IMR-90 (cell line): ENCODE results near the gene STKLD1. TPM values are rescaled to one million over a fixed set of nuclear protein-coding genes. Genes with fewer than 3 reads are reported as not detected.

Experiments
- ATAC-seq: fragments of 200-7000 bp; cut with Tn5 transposase; 2 replicates; pipeline ENCODE4 v1.9.1; 2020; ENCODE audit warnings: low read depth, mild to moderate bottlenecking, moderate library complexity
- BruUV-seq: library from RNA; stranded (reverse); fragments of 400-500 nt; replicated peaks from 2 replicates; lab custom pipeline; 2021; lab: Mats Ljungman, UMichigan
- CTCF ChIA-PET: fragments of 300-600 bp; formaldehyde crosslinking; extraction: SDS; loops from one replicate; lab custom pipeline; 2021; ENCODE audit warnings: antibody characterized with exemption; lab: Yijun Ruan, JAX
- POLR2A ChIA-PET: fragments of 300-600 bp; sonication (Branson Sonifier 250); formaldehyde crosslinking; loops from one replicate; lab custom pipeline; 2022; ENCODE audit warnings: antibody characterized with exemption; ENCODE audit not compliant: unreplicated experiment; lab: Charles Lee
- DNase-seq: peaks from one replicate; pipeline ENCODE4 v3.0.0; 2013
- H2AFZ ChIP-seq: replicated peaks from 2 replicates; pipeline ENCODE3; 2013; ENCODE audit warnings: low read length, mild to moderate bottlenecking; ENCODE audit not compliant: poor library complexity
- H2AK5ac ChIP-seq: 2 replicates; pipeline ENCODE4 v1.6.1; 2013; ENCODE audit warnings: low read depth, low read length, inconsistent platforms
- H2AK9ac ChIP-seq: replicated peaks from 2 replicates; pipeline ENCODE3; 2013; ENCODE audit warnings: mild to moderate bottlenecking, low read depth, low read length, moderate library complexity; ENCODE audit not compliant: poor library complexity
- H2BK120ac ChIP-seq: 2 replicates; pipeline ENCODE4 v1.6.1; 2013; ENCODE audit warnings: low read depth, low read length, inconsistent platforms
- H2BK15ac ChIP-seq: 3 replicates; pipeline ENCODE4 v1.6.1; 2013; ENCODE audit warnings: low read depth, low read length, inconsistent platforms
- H2BK20ac ChIP-seq: 2 replicates; pipeline ENCODE4 v1.6.1; 2013; ENCODE audit warnings: low read depth, mild to moderate bottlenecking, inconsistent platforms, low read length, moderate library complexity
- H2BK5ac ChIP-seq: 2 replicates; pipeline ENCODE4 v1.6.1; 2013; ENCODE audit warnings: mild to moderate bottlenecking, low read depth, low read length, inconsistent platforms; ENCODE audit not compliant: poor library complexity, severe bottlenecking
- H3K14ac ChIP-seq: replicated peaks from 2 replicates; pipeline ENCODE4 v1.6.1; 2013; ENCODE audit warnings: low read depth, low read length, inconsistent platforms
- H3K18ac ChIP-seq: 2 replicates; pipeline ENCODE4 v1.6.1; 2013; ENCODE audit warnings: low read depth, low read length, control low read depth
- H3K23ac ChIP-seq: 2 replicates; pipeline ENCODE4 v1.6.1; 2013; ENCODE audit warnings: low read depth, low read length, inconsistent platforms
- H3K27ac ChIP-seq: 2 replicates; pipeline ENCODE4 v1.5.1; 2013; ENCODE audit warnings: mild to moderate bottlenecking, control low read depth, low read length; ENCODE audit not compliant: insufficient read depth
- H3K27me3 ChIP-seq: 2 replicates; pipeline ENCODE4 v1.6.1; 2013; ENCODE audit warnings: low read length; ENCODE audit not compliant: control insufficient read depth, insufficient read depth
- H3K36me3 ChIP-seq: 2 replicates; pipeline ENCODE4 v1.6.1; 2013; ENCODE audit warnings: low read length, mixed read lengths; ENCODE audit not compliant: control insufficient read depth, insufficient read depth
- H3K4ac ChIP-seq: 2 replicates; pipeline ENCODE4 v1.6.1; 2013; ENCODE audit warnings: low read depth, low read length, inconsistent platforms
- H3K4me1 ChIP-seq: 2 replicates; pipeline ENCODE4 v1.6.1; 2013; ENCODE audit warnings: low read length, mixed read lengths; ENCODE audit not compliant: control insufficient read depth, insufficient read depth
- H3K4me2 ChIP-seq: 2 replicates; pipeline ENCODE4 v1.6.1; 2013; ENCODE audit warnings: low read depth, mild to moderate bottlenecking, control low read depth, low read length, moderate library complexity
- H3K4me3 ChIP-seq: 2 replicates; pipeline ENCODE4 v1.5.1; 2013; ENCODE audit warnings: low read depth, mild to moderate bottlenecking, control low read depth, low read length, moderate library complexity; ENCODE audit not compliant: insufficient read depth
- H3K56ac ChIP-seq: 2 replicates; pipeline ENCODE4 v1.6.1; 2013; ENCODE audit warnings: low read length, inconsistent platforms; ENCODE audit not compliant: insufficient read depth; ENCODE audit errors: extremely low read depth
- H3K79me1 ChIP-seq, 2 experiments: 2 replicates each; pipeline ENCODE4 v1.6.1; 2013; ENCODE audit warnings: low read length in 2 of 2, inconsistent platforms in 1 of 2, low read depth in 1 of 2
- H3K9ac ChIP-seq: 2 replicates; pipeline ENCODE4 v1.6.1; 2013; ENCODE audit warnings: low read depth, low read length, control low read depth
- H3K9me1 ChIP-seq: 2 replicates; pipeline ENCODE4 v1.6.1; 2013; ENCODE audit warnings: low read length, inconsistent platforms; ENCODE audit not compliant: insufficient read depth
- H3K9me3 ChIP-seq: 2 replicates; pipeline ENCODE4 v1.6.1; 2013; ENCODE audit warnings: low read length; ENCODE audit not compliant: control insufficient read depth, insufficient read depth
- H4K20me1 ChIP-seq: 2 replicates; pipeline ENCODE4 v1.6.1; 2013; ENCODE audit warnings: low read length, inconsistent platforms; ENCODE audit not compliant: insufficient read depth
- H4K5ac ChIP-seq: 2 replicates; pipeline ENCODE4 v1.6.1; 2013; ENCODE audit warnings: mild to moderate bottlenecking, low read depth, low read length, control low read depth
- H4K8ac ChIP-seq, 2 experiments: 2 replicates each; pipeline ENCODE4 v1.6.1; 2013; ENCODE audit warnings: low read depth in 2 of 2, low read length in 2 of 2, control low read depth in 1 of 2, inconsistent platforms in 1 of 2
- H4K91ac ChIP-seq: 2 replicates; pipeline ENCODE4 v1.6.1; 2013; ENCODE audit warnings: low read depth, low read length, inconsistent platforms; ENCODE audit not compliant: insufficient read depth
- BHLHE40 ChIP-seq: fragments of 150-350 bp; IDR thresholded peaks from 2 replicates; pipeline ENCODE4 v1.6.1; 2016; ENCODE audit warnings: mild to moderate bottlenecking, low read depth, low read length
- CTCF ChIP-seq: conservative IDR thresholded peaks from 2 replicates; pipeline ENCODE4 v1.5.1; 2012; ENCODE audit warnings: mild to moderate bottlenecking, low read depth, low read length, improper control_type of control experiment
- MXI1 ChIP-seq: IDR thresholded peaks from 2 replicates; pipeline ENCODE4 v1.6.1; 2012; ENCODE audit warnings: low read depth, mild to moderate bottlenecking, low read length, moderate library complexity, borderline replicate concordance
- POLR2A ChIP-seq: IDR thresholded peaks from 2 replicates; pipeline ENCODE4 v1.6.1; 2012; ENCODE audit warnings: mild to moderate bottlenecking, low read depth, low read length
- RCOR1 ChIP-seq: IDR thresholded peaks from 2 replicates; pipeline ENCODE4 v1.6.1; 2012; ENCODE audit warnings: mild to moderate bottlenecking, low read length, improper control_type of control experiment; ENCODE audit not compliant: insufficient replicate concordance
- RFX5 ChIP-seq: IDR thresholded peaks from 2 replicates; pipeline ENCODE4 v1.8.0; 2012; ENCODE audit warnings: low read depth, mild to moderate bottlenecking, low read length, moderate library complexity
- SMC3 ChIP-seq: fragments of 150-350 bp; IDR thresholded peaks from 2 replicates; pipeline ENCODE4 v1.6.1; 2016; ENCODE audit warnings: low read depth, mild to moderate bottlenecking, antibody characterized with exemption, low read length, moderate library complexity
- WGBS, 2 experiments: methylation state at CpG; one replicate each; pipeline versions ENCODE4 v1.1.5 to v1.1.7; 2013; ENCODE audit warnings: missing lambda C conversion rate in 2 of 2; ENCODE audit not compliant: insufficient read length in 1 of 2; ENCODE audit errors: extremely low coverage in 2 of 2; 5-methylcytosine and 5-hydroxymethylcytosine counted together
- dilution Hi-C: fragments of 300-500 bp; cut with HindIII; formaldehyde crosslinking; loops from one replicate; pipeline ENCODE4 v1.14.3; 2018; ENCODE audit warnings: low sequenced_read_pairs; ENCODE audit not compliant: unreplicated experiment
- in situ Hi-C: fragments of 300-500 bp; cut with MboI; formaldehyde crosslinking; loops from 3 replicates; pipeline ENCODE4 v1.14.3; 2019; ENCODE audit warnings: low sequenced_read_pairs, inconsistent platforms, mixed read lengths
- intact Hi-C: fragments of 100-400 bp; cut with micrococcal nuclease; formaldehyde crosslinking; loops from 2 replicates; pipeline ENCODE4 v1.10.0; 2022
- polyA plus RNA-seq, 3 experiments: library from polyadenylated mRNA; depleted of rRNA; stranded (reverse); fragments of >200 nt; gene quantifications; 2 replicates each; pipeline ENCODE4 v1.2.3, GENCODE V29; 2012; ENCODE audit warnings: low replicate concordance in 1 of 3
- total RNA-seq: library from RNA; depleted of rRNA; stranded (reverse); fragments of >200 nt; gene quantifications from 2 replicates; pipeline ENCODE4 v1.2.3, GENCODE V29; 2012
- TF ChIP-seq, protein P1 (sequence below): fragments of 150-350 bp; IDR thresholded peaks from 2 replicates; pipeline ENCODE4 v1.6.1; 2016; ENCODE audit warnings: low read depth, mild to moderate bottlenecking, low read length, moderate library complexity, borderline replicate concordance

STKLD1 gene
- total and polyA plus RNA-seq, 2 of the 4 experiments (the other 2 are of a cell fraction): 0.54 to 0.65 TPM

DNA sequence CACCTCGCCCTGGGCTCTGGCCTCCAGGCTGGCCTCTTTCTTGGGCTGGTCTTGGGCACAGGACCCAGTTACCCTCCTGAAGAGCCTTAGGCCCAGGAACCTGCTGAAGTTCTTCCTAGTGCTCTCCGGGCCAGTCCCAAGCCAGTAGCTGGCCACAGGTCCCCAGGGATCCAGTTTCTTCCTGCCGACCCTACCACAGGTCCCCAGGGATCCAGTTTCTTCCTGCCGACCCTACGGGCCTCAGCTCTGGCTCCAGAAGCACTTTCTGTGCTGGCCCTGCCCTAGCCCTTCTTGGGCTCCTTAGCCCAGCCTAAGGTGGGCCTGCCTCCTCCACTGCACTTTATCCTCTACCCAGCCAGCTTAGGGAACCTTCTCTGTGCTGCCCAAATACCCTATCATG is 65.4 kb downstream of the STKLD1 start:
- DNase-seq: no peak
- POLR2A ChIA-PET: no interaction called here
- Histone ChIP-seq H3K4me2 (no peak overlapping the region), H4K8ac (no peak overlapping the region), H4K20me1 (no peaks in the 10 kb centered on the region), H3K23ac (no peak overlapping the region), H3K36me3 (no peaks in the 10 kb centered on the region), H3K4me3 (no peak overlapping the region), H3K79me1 (no peaks in the 10 kb centered on the region), H4K91ac (no peak overlapping the region), H3K18ac (no peak overlapping the region), H3K4ac (no peak overlapping the region), H2BK5ac (no peak overlapping the region), H2AK9ac (no peak overlapping the region), H3K14ac (no peak overlapping the region), H3K9ac (no peak overlapping the region), H3K56ac (no peak overlapping the region), H3K9me1 (no peaks in the 10 kb centered on the region), H2BK15ac (no peak overlapping the region), H2AK5ac (no peak overlapping the region), H4K5ac (no peak overlapping the region), H3K27me3 (peaks cover 15% of the 10 kb centered on the region), H2BK120ac (no peak overlapping the region), H2AFZ (no peak overlapping the region), H3K4me1 (no peaks in the 10 kb centered on the region), H3K9me3 (no peaks in the 10 kb centered on the region), H2BK20ac (no peak overlapping the region), H3K27ac (no peak overlapping the region)
- no peak for ATAC-seq
- WGBS, 2 experiments: 70% methylated on average over 2 of the region's 5 CpGs; no CpG with 5 or more reads in 1 of the 2 experiments
- dilution Hi-C loops: no loop called here
- intact Hi-C loops: no loop called here
- BruUV-seq: no TSS peak
- CTCF ChIA-PET: no interaction called here
- TF ChIP-seq CTCF (no peak), RFX5 (no peak), POLR2A (no peak), MXI1 (no peak), SMC3 (no peak), RCOR1 (no peak), BHLHE40 (no peak)
- TF ChIP-seq, protein P1, sequence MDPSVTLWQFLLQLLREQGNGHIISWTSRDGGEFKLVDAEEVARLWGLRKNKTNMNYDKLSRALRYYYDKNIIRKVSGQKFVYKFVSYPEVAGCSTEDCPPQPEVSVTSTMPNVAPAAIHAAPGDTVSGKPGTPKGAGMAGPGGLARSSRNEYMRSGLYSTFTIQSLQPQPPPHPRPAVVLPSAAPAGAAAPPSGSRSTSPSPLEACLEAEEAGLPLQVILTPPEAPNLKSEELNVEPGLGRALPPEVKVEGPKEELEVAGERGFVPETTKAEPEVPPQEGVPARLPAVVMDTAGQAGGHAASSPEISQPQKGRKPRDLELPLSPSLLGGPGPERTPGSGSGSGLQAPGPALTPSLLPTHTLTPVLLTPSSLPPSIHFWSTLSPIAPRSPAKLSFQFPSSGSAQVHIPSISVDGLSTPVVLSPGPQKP: no peak
- in situ Hi-C loops: no loop called here
